ENCODE measurements around the gene TLL2.

The TLL2 gene

DNA sequence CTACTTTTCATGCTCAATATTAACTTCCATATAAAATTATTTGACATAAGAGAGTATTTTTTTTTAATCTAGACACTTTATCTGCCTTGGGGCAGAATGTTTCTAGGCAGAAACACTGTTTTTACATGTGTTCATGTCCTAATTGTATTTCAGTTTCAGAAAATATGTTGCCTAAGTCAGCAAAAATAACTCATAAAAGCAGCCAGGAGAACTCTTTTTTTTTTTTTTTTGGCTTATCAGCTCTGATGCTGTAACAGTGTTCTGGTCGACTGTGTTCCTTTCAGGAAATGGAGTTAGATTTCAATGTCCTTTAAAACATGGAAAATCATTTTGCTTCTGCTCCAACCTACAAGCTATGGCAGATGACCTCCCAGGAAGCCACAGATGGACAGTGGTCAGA is 91.7 kb downstream of the TLL2 start:
- no peak for DNase-seq (ENCODE audit: low read depth in 2 of 2)

DNA sequence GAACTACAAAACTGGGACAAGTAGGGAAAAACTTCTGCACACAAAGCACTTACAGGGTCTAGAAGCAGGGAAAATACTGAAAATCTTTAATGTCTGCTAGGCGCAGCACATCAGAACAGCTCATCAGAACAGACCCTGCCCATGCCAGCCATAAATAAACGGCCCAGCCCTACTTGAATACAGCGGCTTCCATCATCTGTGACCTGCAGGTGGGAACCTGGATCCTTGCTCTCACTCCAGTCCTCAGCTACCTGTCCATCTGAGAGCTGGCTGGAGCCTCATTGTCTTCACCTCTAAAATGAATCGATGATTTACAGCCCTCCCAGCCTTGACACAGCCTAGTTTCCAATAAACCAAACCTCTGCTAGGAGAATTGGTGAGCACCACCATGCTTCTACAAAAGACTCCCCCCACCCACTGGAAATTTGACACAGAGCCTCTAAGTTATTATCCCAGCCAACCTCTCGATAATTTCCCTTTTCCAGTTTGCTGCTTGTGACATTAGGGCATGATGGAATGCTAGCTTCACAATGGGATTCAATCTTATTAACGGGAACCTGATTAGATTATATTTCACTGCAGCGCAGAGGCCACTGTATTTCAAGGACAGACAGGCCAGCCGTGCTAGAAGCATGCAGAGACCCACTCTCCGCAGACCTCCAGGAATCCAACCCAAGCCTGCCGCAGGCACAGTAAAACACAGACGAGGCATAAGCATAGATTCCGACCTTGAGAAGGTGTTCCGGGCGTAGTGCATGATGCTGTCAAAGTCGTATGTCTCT is 93.3 kb downstream of the TLL2 start:
- no peak for DNase-seq (ENCODE audit: low read depth in 2 of 2)

DNA sequence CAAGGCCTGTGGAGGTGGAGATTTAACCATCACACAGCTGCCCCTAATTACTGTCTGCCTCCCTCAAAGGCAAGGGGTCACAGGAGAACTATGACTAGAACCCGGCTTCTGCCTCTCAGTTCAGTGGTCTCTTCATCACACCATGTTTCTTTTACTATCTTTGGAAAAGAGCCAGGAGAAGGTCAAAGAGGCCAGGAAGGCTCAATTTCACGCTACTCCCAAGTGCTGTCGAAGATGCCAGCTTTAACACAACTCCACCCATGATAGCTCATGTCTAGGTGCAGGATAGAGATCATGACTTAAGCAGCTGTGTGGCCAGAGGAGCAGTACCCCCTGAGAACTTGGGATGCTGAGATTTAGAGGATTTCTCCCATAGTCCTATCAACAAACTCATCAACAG is 94.4 kb downstream of the TLL2 start:
- DNase-seq (ENCODE audit: low read depth in 2 of 2): no peak

DNA sequence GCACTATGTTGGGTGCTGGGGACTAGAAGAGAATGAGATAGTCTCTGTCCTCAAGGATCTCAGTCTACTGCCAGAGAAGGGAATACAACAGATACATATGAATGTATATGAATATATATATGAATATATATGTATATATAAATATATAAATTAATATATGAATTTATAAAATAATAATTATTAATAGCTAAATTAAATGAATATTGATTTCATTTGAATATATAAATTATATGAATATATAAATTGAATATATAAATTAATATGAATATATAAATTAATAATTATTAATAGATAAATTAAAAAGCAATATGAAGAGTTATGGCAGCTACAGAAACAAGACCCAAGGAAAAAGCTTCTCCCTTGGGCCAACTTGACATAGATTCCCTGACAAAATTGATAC is 95.1 kb downstream of the TLL2 start:
- DNase-seq (ENCODE audit: low read depth in 2 of 2): no peak

DNA sequence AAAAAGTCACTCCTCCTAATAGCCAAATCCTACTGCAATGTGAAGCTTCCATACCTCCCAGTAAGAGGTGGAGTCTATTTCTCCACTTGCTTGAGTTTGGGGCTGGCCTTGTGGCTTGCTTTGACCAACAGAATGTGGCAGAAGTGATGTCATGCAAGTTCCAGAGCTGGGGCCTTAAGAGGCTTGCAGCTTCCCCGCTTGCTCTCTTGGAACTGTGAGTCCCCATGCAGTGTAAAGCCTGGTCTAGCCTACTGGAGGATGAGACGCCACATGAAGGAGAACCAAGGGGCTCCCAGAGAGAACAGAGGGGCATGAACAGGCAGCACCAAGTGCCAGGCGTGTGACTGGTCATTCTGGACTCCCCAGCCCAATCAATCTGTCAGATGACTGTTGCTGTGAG is 96.3 kb downstream of the TLL2 start:
- no peak for DNase-seq (ENCODE audit: low read depth in 2 of 2)

DNA sequence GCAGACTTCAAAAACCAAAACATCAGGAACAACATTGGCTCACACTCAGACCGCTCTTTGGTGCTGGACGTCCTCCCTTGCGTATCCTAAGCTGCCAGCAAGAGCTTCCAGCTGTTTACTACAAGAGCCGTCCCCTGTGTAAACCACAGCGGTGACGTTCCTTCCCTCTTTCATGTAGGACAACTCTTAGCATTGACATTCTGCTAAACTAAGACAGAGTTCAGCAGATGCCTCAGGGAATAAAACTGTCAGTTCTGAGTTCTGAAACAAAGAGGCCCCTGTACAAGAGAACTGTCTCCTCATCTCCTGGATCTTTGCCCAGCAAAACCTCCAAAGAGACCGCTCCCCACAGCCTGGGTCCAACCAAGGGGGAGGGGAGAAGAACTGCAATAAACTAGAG is 97.1 kb downstream of the TLL2 start:
- DNase-seq (ENCODE audit: low read depth in 2 of 2): no peak

DNA sequence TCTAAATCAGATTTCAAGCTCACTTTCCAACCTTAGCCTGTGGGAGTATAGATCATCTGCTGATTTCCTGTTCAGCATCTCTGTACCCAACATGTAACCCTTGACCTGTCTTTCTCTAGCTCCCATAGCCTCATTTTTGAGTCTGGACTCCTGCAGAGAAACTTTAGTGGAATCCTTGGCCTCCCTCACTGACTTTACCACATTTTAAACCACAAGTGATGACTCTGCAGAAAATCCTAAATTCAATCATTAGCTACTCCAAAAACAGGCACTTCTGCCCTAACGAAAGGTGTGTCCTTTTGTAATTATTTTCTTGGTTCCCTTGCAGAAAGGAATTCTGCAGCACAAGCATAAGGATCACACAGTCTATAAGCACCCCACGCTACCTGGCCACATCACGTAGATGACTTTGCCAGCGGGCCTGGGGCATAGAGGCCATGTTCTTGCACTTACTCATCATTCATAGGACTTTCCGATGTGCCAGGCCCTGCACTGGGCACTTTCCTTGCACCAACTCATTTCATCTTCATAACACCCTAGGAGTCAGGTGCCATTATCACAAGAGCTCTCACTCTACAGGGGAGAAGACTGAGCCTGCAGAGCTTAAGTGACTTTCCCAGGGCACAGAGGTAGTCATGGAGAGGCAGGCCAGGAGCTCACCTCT is 97.7 kb downstream of the TLL2 start:
- no peak for DNase-seq (ENCODE audit: low read depth in 2 of 2)

DNA sequence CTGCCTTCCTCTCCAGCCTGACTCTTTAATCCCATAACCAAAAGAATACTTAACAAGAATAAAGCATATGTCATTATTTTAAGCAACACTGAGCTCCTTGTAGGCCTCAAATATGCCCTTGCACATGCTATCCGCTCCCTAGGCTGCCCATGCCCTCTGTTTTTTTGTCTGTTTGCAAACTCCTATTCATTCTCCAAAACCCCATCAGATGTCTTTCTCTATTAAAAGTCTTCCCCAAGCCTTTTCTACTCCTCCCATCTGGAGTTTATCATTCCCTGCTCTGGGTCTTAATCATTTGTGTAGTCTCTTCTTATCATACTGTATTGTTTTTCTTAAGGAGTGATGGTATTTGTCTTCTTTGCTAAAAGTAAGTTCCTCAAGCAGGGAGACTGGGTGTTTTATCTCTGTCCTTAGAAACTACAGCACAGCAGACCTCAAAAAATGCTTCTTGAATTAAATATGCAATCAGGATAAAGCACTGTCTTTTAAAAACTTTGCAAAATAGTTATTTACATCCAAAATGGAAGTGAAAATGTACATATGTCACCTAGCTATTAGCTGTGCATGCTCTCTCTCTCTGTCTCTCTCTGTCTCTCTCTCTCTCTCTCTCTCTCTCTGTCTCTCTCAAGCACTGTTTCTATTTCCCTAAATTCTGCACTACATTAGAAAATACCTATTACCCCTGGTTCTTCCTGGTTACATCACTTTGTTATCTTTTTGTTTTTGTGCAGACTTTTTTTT is 98.4 kb downstream of the TLL2 start:
- no peak for DNase-seq (ENCODE audit: low read depth in 2 of 2)

DNA sequence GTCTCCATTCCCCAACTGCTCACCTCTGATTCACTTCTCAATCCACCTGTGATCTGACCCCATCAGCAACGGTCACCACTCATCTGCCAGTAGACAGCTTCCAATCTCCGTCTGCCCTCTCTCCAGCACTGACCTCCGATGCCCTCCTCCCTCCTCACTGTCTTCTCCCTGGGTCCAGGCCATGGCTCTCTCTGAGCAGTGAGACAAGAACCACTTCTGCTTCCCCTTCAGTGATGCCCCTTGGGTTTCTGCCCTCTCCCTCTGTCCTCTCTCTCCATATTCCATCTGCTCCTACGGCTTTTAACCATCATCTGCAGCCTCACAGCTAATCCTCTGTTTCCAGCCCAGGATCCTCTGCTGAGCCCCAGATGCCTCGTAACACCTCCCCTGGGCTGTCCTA is 99.4 kb downstream of the TLL2 start:
- DNase-seq (ENCODE audit: low read depth in 2 of 2): no peak

DNA sequence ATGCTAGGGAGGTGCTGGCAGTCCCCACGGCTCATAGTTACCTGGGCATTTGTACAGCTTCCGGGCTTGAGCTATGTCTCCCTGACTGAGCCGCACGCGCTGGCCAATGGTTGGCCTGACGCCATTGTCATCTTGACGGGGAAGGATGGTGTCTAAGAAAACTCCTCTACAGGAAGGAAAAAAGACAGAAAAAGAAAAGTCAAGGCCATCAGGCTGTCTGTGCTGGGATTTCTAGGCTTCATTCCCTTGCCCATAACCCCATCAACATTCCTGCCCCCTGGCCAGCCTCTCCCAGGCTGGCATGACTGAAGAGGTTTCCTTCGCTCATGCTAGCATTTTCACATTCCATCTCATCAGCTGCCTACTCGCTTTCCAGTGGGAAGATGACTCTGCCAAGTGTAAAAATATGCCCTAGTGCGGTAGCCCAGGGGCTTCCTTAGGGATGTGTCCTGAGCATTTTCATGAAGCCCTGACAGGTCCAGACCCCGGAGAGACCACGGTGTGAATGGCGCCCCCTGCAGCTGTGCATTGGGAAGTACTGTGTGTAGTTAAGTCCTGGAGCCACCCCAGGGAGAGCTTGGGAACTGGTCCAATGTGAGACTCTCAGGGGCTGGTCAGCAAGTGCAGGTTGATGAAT is 100.5 kb downstream of the TLL2 start:
- no peak for DNase-seq (ENCODE audit: low read depth in 2 of 2)

DNA sequence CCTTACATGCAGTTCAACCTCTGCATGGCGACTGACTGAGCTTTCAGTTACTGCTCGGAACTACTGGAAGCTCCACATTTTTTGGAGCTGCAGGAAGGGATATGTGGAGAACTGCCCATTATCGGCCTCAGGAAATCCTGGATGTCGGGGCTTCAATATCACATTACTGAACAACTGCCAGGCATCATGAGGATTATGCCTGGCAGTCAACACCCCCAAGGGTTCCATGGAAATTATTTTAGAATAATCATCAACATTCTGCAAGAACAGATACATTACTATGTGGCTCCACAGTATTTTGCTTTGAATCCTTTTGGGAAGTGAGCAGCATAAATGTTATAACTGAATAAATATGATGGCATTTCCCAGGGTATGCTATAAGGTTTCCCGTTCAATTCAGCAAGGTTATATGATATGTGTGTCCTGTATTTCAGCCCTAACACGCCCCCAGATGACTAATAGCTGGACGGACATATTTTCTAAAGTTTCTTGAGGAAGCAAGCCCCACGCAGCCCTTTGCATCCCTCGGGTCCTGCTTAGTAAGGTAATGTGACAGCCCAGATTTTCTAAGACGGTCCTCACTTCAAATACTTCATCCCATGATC is 101.9 kb downstream of the TLL2 start:
- no peak for DNase-seq (ENCODE audit: low read depth in 2 of 2)

DNA sequence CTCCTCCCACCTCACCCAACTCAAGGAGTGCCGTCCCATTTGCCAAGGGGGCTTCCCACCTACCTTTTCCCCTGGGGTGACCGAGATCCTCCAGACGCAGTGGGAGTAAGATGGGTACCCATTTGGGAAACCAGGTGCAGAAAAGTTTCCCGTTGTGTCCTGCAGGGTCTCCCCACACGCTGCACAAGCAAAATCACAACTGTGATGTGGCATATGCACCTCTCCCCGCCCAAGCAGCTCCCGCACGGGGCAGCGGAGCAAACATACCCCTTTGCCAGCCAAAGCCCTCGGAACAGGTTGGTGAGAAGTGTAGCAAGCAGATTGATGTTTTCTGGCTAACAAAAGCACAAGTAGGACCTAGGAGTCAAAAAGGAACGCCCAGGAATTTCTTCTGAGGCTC is 103.4 kb downstream of the TLL2 start:
- DNase-seq (ENCODE audit: low read depth in 2 of 2): no peak

DNA sequence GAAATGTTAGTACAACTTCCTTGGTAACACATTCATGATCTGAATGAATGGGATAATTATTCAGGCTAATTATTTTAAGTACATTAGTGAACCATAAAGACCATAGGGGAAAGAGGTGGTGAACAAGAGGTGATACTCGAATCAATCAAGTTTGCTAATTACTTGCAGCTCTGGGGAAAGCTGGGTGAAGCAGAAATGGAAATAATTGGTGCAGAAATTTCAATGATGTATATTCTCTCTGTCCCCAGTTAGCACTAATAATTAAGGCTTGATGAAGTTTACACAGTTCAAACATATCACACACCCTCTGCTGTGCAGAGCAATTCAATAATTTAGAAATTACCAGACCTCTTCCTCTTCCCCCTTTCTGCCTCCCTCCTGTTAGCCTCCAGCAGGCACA is 105.5 kb downstream of the TLL2 start:
- no peak for DNase-seq (ENCODE audit: low read depth in 2 of 2)

DNA sequence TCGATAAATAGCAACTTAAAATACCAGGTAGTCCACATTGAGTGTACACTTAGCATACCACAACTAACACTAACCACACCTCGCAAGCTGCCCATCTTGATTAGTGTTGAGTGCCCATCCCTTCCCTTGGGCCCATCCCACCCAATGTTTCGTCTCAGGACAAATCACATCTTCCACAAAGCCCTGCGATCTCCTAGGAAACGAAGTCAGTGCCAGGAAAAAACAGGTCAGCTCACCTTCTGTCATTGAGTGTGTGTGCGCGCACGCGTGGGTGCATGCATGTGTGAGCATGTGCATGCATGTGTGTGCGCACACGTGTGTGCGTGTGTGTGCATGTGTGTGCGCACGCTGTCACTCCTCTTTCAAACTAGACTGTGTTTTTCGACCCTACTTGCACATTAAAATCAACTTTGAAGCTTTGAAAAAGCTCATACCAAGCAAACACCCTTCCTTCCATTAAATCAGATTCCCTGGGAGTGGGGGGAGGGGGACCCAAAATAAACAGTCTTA is 106.1 kb downstream of the TLL2 start:
- no peak for DNase-seq (ENCODE audit: low read depth in 2 of 2)

DNA sequence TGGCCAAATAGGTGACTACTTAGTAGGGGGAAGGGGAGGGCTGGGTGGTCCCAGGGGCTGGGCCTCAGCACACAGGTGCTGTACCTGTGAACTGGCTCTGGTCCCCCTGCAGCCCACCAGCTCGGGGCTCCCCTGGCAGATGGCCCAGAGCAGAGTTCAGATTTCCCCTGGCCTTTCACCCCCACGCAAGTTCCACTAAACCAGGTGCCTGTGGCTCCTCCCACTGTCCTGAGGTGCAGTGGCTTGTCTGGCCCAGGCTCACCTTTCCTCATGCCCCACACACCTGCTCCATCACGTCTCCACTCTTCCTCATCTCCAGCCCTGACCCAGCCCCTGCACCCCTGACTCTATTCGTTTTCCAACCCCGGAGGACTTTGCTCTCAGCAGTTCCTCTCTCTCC is 107.6 kb downstream of the TLL2 start:
- no peak for DNase-seq (ENCODE audit: low read depth in 2 of 2)

DNA sequence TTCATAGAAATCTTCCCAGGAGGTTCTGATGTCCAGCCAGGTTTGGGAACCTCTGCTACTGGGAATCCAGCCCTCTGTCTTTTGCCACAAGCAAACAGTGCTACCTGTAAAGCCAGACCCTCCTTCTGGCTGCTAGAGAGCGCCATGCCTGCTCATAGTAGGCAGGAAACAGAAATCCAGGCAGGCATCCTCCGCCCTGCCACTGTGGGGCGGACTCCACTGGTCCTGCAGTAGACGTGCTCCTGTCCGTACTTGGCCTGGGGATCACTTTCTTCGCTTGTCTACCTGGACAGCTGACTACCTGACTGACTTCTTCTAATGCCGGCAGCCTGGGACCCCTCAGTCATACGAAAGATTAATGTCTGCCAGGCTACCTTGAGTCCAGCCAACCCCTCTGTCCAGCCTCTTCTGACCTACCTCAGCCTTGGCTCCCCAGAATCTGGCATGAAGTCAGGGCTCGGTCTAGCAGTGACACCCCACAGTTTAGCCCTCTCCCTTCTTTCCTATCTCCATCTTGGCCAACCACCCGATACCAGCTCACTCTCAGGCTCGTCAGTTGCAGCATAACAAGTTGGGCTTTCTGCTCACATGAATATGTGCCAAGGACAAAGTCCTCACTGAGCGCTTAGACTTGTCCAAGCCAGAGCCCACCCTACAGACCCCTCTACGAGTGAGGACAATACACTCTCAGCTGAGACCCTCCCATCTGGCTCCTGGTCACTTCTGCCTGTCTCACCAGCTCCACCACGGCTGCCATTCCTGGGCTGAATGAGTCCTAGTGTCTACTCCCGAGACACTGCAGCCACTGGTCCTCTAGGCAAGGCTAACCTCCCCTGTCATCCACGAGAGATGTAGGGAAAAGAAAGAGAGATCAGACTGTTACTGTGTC is 111.1 kb downstream of the TLL2 start:
- DNase-seq (ENCODE audit: low read depth in 2 of 2): no peak

DNA sequence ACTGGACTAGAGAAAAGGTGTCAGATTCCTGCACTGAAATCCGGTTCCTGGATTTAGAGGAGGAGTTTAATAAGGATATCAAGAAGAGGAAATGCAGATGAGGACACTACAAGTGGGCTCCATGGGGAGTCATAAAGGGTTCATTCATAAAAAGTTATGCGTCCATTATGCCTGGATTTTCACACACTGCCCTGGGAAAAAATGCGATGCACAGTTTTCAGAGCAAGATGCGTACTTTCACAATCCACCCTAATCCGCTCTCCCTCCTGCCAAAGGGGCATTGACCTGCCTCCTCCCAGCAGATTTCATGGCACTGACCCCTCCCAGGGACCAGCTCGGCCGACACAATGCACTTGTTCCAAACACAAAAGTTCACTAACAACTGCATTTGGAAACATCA is 112.7 kb downstream of the TLL2 start:
- no peak for DNase-seq (ENCODE audit: low read depth in 2 of 2)

DNA sequence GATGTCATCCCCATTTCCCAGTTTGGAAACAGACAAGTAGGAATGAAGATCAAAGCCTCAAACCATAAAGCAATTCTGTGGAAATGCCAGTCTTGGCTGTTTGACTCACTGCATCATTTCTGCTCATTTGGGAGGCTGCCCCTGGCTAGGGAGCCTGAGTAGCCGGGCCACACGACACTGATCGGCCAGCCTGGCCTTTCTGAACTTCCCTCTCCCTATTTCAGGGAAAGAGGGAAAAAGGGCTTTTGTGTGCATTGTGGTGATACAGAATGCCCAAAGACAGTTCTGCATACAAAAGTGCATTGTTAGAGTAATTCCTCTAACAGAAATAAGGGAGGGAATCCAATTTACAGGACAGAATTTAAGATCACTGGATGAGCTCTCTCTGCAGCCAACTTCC is 113.3 kb downstream of the TLL2 start:
- no peak for DNase-seq (ENCODE audit: low read depth in 2 of 2)

DNA sequence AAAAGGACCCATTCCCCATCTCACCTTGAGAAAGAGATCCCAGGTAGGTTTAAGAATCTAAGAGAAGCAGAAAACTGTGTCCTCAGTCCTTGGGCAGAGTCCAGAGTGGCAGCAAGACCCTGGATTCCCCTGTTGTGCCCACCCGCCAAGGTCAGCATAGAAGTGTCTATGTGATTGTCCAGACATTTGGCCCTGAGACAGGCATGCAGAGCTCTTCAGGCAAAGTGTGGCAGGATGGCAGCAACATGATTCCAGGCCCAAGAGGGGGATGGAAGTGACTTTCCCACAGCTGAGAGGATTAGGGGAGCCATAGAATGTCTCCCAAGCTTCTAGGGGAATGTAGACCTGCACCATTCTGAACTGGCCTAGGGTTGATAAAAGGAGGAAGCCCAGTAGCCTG is 115.8 kb downstream of the TLL2 start:
- DNase-seq (ENCODE audit: low read depth in 2 of 2): no peak

DNA sequence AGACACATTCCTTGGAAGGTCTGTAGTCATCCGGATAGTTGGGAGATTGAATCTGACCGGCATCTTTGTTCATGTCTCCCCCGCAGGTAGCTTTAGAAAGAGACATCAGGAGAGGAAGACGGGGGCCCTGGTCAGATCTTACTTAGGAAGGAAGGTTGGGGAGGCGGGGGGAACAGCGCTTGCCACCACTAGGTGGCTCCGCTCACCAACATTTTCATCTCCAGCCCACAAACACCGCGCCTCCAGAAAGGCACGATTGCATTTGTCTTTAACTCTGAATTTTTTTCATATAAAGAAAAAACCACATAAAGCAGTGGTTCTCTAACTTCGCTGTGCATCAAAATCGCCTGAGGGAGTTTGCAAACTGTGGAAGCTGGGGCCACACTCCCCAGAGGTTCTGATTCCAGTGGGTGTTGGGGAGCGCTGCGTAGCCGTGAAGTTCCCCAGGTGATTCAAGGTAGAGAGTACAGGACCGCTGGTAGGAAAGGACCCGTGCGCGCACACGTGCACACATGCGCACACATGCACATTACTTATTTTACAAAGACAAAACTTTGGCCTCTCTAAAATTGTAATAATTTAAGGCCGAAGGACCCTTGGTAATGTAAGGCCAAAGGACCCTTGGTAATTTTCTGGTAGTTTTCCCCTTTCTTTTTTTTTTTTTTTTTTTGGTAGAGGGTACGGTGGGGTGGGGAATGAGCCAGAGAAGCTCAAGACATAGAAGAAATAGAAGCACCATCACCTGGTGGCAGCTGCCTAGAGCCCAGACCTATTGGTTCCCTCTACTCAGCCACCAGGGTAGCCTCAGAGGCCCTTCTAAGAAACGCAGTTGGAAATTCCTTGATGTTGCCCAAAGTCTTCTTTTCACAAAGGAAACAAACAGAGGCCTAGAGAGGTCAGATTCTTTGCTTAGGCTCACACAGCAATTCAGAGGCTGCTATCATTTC is 117.5 kb downstream of the TLL2 start:
- peak; percentile 6 to 24 for DNase-seq (ENCODE audit: low read depth in 2 of 2)

All from activated CD8-positive, alpha-beta memory T cell treated with anti-CD3 and anti-CD28 coated beads for 4 hours (primary cell).